ENCODE measurements around the gene AGAP2.

Gene AGAP2

GRCh38 chr12:57738661-57739237 is at the start of gene AGAP2:
TSS of gene AGAP2 (minus strand) at chr12:57738742. CDS start at chr12:57738246, 496 bp downstream.
- peaks cover 32% of the 10 kb centered on the region for H3K4me1 Mint-ChIP-seq (ENCODE audit: low read depth)
- no peaks in the 10 kb centered on the region for H3K9me3 Mint-ChIP-seq
- H3K27ac Mint-ChIP-seq = peak within 1 kb of the TSS; percentile 62
- no peaks in the 10 kb centered on the region for H3K27me3 Mint-ChIP-seq (ENCODE audit: low read depth)
- H3K4me3 Mint-ChIP-seq = peak within 1 kb of the TSS; percentile 71
- peaks cover 31% of the 10 kb centered on the region for H3K36me3 Mint-ChIP-seq (ENCODE audit: low read depth)

- Mint-ChIP-seq H3K9me3 (no peaks in the 10 kb centered on the region), H3K27me3 (ENCODE audit: low read depth) (no peaks in the 10 kb centered on the region), H3K4me3 (peak overlapping the region; percentile 76), H3K4me1 (ENCODE audit: low read depth) (peaks cover 35% of the 10 kb centered on the region), H3K27ac (peak overlapping the region; percentile 46), H3K36me3 (ENCODE audit: low read depth) (peaks cover 25% of the 10 kb centered on the region)
Observed at GRCh38 chr12:57783861-57784260, 45.3 kb upstream of the AGAP2 start.

GRCh38 chr12:57783466-57783801 is 44.9 kb upstream of the AGAP2 start:
- Mint-ChIP-seq H3K4me1 (ENCODE audit: low read depth) (peaks cover 38% of the 10 kb centered on the region), H3K4me3 (peak overlapping the region; percentile 99), H3K27ac (peak overlapping the region; percentile 97), H3K27me3 (ENCODE audit: low read depth) (no peaks in the 10 kb centered on the region), H3K9me3 (no peaks in the 10 kb centered on the region), H3K36me3 (ENCODE audit: low read depth) (peaks cover 22% of the 10 kb centered on the region)

- Mint-ChIP-seq H3K27ac (peak within 1 kb of the TSS; percentile 97), H3K36me3 (ENCODE audit: low read depth) (peaks cover 21% of the 10 kb centered on the region), H3K4me3 (peak within 1 kb of the TSS; percentile 99), H3K27me3 (ENCODE audit: low read depth) (no peaks in the 10 kb centered on the region), H3K4me1 (ENCODE audit: low read depth) (peaks cover 38% of the 10 kb centered on the region), H3K9me3 (no peaks in the 10 kb centered on the region)
Observed at GRCh38 chr12:57782608-57783465, 44.3 kb upstream of the AGAP2 start, which contains the start of gene TSFM. TSS of gene TSFM (plus strand) at chr12:57782787. CDS start at chr12:57782802, 15 bp downstream.

- Mint-ChIP-seq H3K9me3 (no peaks in the 10 kb centered on the region), H3K4me1 (ENCODE audit: low read depth) (peaks cover 37% of the 10 kb centered on the region), H3K27ac (peak overlapping the region; percentile 97), H3K27me3 (ENCODE audit: low read depth) (no peaks in the 10 kb centered on the region), H3K36me3 (ENCODE audit: low read depth) (peaks cover 16% of the 10 kb centered on the region), H3K4me3 (peak overlapping the region; percentile 99)
Observed at GRCh38 chr12:57782243-57782607, 43.7 kb upstream of the AGAP2 start.

GRCh38 chr12:57781801-57782200 is 43.3 kb upstream of the AGAP2 start:
- H3K27ac Mint-ChIP-seq = peak overlapping the region; percentile 97
- no peaks in the 10 kb centered on the region for H3K27me3 Mint-ChIP-seq (ENCODE audit: low read depth)
- H3K4me3 Mint-ChIP-seq = peak overlapping the region; percentile 3
- peaks cover 36% of the 10 kb centered on the region for H3K4me1 Mint-ChIP-seq (ENCODE audit: low read depth)
- H3K36me3 Mint-ChIP-seq (ENCODE audit: low read depth) = peaks cover 14% of the 10 kb centered on the region
- H3K9me3 Mint-ChIP-seq = no peaks in the 10 kb centered on the region

GRCh38 chr12:57781244-57781643 is 42.7 kb upstream of the AGAP2 start:
- peaks cover 36% of the 10 kb centered on the region for H3K4me1 Mint-ChIP-seq (ENCODE audit: low read depth)
- H3K4me3 Mint-ChIP-seq = no peak overlapping the region
- peaks cover 10% of the 10 kb centered on the region for H3K36me3 Mint-ChIP-seq (ENCODE audit: low read depth)
- no peaks in the 10 kb centered on the region for H3K9me3 Mint-ChIP-seq
- peak overlapping the region; percentile 97 for H3K27ac Mint-ChIP-seq
- H3K27me3 Mint-ChIP-seq (ENCODE audit: low read depth) = no peaks in the 10 kb centered on the region

- Mint-ChIP-seq H3K4me1 (ENCODE audit: low read depth) (peaks cover 34% of the 10 kb centered on the region), H3K27ac (peak overlapping the region; percentile 35), H3K27me3 (ENCODE audit: low read depth) (no peaks in the 10 kb centered on the region), H3K4me3 (no peak overlapping the region), H3K9me3 (no peaks in the 10 kb centered on the region), H3K36me3 (ENCODE audit: low read depth) (peaks cover 11% of the 10 kb centered on the region)
Observed at GRCh38 chr12:57780284-57780897, 41.8 kb upstream of the AGAP2 start.

GRCh38 chr12:57779736-57780135 is 41.2 kb upstream of the AGAP2 start:
- H3K27me3 Mint-ChIP-seq (ENCODE audit: low read depth) = no peaks in the 10 kb centered on the region
- H3K9me3 Mint-ChIP-seq = no peaks in the 10 kb centered on the region
- H3K4me1 Mint-ChIP-seq (ENCODE audit: low read depth) = peaks cover 34% of the 10 kb centered on the region
- no peak overlapping the region for H3K4me3 Mint-ChIP-seq
- H3K36me3 Mint-ChIP-seq (ENCODE audit: low read depth) = peaks cover 11% of the 10 kb centered on the region
- H3K27ac Mint-ChIP-seq = peak overlapping the region; percentile 26

- no peaks in the 10 kb centered on the region for H3K27me3 Mint-ChIP-seq (ENCODE audit: low read depth)
- peaks cover 35% of the 10 kb centered on the region for H3K4me1 Mint-ChIP-seq (ENCODE audit: low read depth)
- H3K27ac Mint-ChIP-seq = no peak overlapping the region
- peaks cover 8% of the 10 kb centered on the region for H3K36me3 Mint-ChIP-seq (ENCODE audit: low read depth)
- H3K9me3 Mint-ChIP-seq = no peaks in the 10 kb centered on the region
- no peak overlapping the region for H3K4me3 Mint-ChIP-seq
Observed at GRCh38 chr12:57777911-57778310, 39.4 kb upstream of the AGAP2 start.

- Mint-ChIP-seq H3K27me3 (ENCODE audit: low read depth) (no peaks in the 10 kb centered on the region), H3K27ac (no peak overlapping the region), H3K4me3 (no peak overlapping the region), H3K9me3 (no peaks in the 10 kb centered on the region), H3K36me3 (ENCODE audit: low read depth) (peaks cover 5% of the 10 kb centered on the region), H3K4me1 (ENCODE audit: low read depth) (peaks cover 32% of the 10 kb centered on the region)
Observed at GRCh38 chr12:57777367-57777766, 38.8 kb upstream of the AGAP2 start.

GRCh38 chr12:57776247-57776587 is 37.7 kb upstream of the AGAP2 start:
- Mint-ChIP-seq H3K4me1 (ENCODE audit: low read depth) (peaks cover 28% of the 10 kb centered on the region), H3K4me3 (no peak overlapping the region), H3K27ac (no peak overlapping the region)

GRCh38 chr12:57775563-57776246 is 37.2 kb upstream of the AGAP2 start:
- H3K27me3 Mint-ChIP-seq (ENCODE audit: low read depth) = no peaks in the 10 kb centered on the region
- H3K9me3 Mint-ChIP-seq = no peaks in the 10 kb centered on the region
- no peak overlapping the region for H3K4me3 Mint-ChIP-seq
- no peak overlapping the region for H3K27ac Mint-ChIP-seq
- H3K36me3 Mint-ChIP-seq (ENCODE audit: low read depth) = peaks cover 5% of the 10 kb centered on the region
- peaks cover 30% of the 10 kb centered on the region for H3K4me1 Mint-ChIP-seq (ENCODE audit: low read depth)

More at GRCh38 chr12:57776247-57776587, 37.7 kb upstream of the AGAP2 start:
- H3K27me3 Mint-ChIP-seq (ENCODE audit: low read depth) = no peaks in the 10 kb centered on the region
- no peaks in the 10 kb centered on the region for H3K9me3 Mint-ChIP-seq
- H3K36me3 Mint-ChIP-seq (ENCODE audit: low read depth) = peaks cover 5% of the 10 kb centered on the region

- Mint-ChIP-seq H3K4me3 (no peak overlapping the region), H3K4me1 (ENCODE audit: low read depth) (peaks cover 26% of the 10 kb centered on the region), H3K9me3 (no peaks in the 10 kb centered on the region), H3K27me3 (ENCODE audit: low read depth) (no peaks in the 10 kb centered on the region), H3K36me3 (ENCODE audit: low read depth) (peaks cover 5% of the 10 kb centered on the region), H3K27ac (no peak overlapping the region)
Observed at GRCh38 chr12:57775044-57775443, 36.5 kb upstream of the AGAP2 start.
